CD4-positive, alpha-beta T cell treated with Interleukin-4 for 4 hours (primary cell): Measurements from ENCODE around the gene DNASE1L3.
"Not testable (repeated sequence)": the region's sequence is repeated elsewhere in the genome, so short reads cannot be mapped to it uniquely, and the experiment has no call there.

Source experiments
- DNase-seq: peaks from one replicate; pipeline ENCODE4 v3.0.0-alpha.2; 2020

DNASE1L3 gene

DNA sequence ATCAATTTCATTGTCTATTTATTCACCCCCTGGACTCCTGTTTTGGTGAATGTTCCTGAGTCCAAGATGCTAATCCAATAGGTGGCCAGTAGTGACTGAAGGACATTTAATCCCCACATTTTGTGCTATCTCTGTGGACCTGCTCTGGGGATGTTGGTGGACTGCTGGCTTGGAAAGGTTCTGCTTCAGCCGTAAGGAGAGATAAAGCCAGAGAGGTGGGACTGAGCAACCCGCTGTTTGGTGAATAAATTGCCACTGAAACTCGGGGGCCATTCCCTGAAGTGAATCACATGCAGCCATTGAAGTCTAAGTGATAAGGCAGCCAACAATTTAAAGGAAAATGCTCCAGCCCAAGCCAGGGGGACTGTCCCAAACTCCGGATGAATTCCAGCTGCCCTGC is 25.2 kb upstream of the DNASE1L3 start:
- DNase-seq = no peak

DNA sequence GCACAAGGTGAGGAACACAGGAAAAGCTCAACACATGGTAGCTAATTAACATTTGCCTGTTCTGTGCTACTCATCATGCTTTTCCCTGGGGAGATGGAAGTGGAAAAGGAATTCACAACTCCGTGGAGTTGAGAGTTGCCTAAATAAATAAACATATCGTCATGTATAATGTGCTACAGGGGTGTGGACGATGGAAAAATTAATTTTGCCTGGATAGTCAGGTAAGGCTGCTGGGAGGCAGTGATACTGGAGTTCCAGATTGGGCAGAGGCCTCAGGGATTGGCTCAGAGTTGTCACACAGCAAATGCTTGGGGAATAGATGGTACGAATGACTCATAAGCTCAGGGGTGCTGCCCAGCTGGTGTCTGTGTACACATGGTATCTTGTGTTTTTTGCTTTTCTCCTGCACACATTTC is 23.8 kb upstream of the DNASE1L3 start:
- no peak for DNase-seq

DNA sequence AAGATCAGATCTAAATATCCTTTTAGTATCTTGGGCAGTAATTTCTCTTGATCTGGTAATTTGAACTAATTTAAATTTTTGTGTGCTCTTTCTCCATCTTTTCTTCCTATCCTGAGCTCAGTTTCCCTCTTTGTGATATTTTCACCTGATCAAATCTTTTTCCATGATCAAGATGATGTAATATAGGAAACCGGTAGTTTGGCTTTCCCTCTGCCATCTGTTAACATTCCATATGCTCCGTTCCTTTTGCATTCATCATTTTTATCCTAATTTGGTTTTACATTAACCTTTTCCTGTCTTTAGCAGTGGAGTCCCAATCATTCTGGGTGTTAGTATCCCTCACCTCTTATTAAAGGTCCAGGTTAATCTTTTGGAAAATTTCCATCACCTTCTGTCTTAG is 20.9 kb upstream of the DNASE1L3 start:
- no peak for DNase-seq

DNA sequence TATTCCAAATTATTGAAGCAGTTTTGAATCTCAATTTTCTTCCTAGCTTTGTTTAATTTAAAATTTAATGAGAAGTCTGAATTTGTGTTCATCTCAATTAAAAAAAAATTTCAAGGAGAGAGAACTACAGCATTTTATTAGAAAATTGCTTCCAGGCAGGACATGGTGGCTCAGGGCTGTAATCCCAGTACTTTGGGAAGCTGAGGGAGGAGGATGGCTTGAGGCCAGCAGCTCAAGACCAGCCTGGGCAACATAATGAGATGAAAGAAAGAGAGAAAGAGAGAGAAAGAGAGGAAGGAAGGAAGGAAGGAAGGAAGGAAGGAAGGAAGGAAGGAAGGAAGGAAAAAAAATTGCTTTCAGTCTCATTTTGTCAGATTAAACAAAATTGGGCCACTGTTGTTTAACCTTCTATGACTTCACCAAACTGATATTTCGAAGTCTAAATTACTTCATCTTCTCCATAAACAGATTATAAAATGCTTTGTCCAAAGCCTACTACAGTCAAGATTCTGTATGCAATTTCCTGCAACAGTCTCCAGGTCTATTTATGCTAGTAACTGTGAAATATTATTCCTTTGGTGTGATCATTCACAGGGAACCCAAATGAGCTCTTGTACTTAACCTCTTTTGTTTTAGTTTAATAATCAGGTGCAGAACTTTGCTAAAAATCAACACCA is 20.2 kb upstream of the DNASE1L3 start:
- no peak for DNase-seq

- not testable (repeated sequence) for DNase-seq
Observed at GRCh38 chr3:58227933-58228332, 17.2 kb upstream of the DNASE1L3 start.

DNA sequence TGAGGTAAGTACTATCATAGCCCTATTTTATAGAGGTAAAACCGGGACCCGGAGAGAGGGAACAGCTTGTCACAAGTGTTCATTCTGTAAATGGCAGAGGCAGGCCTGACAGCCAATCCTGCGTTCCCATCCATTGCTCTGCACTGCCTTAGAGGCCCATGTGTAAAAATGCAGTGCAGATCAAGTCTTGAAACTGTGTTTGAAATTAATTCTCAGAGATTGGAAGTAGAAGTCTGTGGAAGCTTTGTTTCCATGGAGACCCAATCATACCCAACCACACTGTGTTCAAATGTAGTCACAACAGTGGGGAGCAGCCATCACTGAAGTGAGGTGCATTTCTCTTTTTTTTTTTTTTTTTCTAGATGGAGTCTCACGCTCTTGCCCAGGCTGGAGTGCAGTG is 13.1 kb upstream of the DNASE1L3 start:
- no peak for DNase-seq

- DNase-seq = no peak
Observed at GRCh38 chr3:58222161-58222724, 11.5 kb upstream of the DNASE1L3 start.

GRCh38 chr3:58218904-58219303 is 8.1 kb upstream of the DNASE1L3 start:
- no peak for DNase-seq

DNA sequence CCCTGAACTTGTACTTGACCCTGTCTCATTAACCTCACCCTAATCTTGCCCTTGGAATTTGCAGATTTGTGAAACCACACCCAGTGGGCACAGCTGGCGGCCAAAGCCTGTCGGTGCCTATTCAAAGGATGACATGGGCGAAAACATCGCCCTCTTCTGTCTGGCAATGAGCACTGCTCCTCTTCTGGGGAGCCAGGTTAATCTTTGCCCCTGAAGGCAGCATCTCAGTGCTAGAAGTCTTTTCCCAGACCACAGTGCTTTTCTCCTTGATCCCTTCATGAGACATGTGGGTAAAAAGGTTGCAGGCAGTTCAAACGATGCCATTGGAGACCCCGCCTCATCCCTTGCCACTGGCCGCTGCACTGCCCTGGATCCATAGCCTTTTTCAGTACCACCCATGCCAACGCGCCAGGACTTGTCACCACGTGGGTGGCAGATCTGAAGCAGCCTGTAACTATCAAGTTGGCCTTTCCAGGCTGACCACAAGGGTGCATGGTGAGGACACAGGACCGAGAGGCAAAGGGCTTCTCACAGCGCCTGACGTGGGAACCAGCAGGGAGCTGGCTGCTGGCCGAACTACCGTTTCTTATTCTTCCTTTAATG is 6.5 kb upstream of the DNASE1L3 start:
- DNase-seq = peak; percentile 58

DNA sequence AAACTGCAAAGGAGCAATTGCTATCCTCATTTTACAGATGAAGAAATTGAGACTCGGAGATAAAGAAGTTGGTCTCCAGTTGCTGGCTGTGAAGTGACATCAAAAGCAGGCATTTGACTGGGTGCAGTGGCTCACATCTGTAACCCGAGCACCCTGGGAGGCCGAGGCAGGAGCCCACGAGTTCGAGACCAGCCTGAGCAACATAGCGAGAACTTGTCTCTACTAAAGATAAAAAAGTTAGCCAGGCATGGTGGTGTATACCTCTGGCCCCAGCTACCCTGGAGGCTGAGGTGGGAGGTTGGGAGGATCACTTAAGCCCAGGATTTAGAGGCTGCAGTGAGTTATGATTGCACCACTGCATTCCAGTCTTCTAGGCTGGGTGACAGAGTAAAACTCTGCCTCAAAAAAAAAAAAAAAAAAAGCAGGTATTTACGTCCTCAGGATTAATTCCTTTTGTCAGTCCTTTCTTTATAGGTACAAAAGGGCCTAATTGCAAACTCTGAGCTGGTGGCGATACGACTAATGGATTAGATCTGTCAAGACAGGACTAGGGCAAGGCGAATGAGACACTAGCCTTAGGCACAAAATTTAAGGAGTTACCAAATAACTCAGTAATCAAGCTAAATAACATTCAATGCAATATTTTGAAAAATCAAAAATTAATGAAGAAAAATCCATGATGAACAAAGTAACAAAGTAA is 5.9 kb upstream of the DNASE1L3 start:
- no peak for DNase-seq

- DNase-seq = no peak
Observed at GRCh38 chr3:58215317-58216025, 4.7 kb upstream of the DNASE1L3 start.

DNA sequence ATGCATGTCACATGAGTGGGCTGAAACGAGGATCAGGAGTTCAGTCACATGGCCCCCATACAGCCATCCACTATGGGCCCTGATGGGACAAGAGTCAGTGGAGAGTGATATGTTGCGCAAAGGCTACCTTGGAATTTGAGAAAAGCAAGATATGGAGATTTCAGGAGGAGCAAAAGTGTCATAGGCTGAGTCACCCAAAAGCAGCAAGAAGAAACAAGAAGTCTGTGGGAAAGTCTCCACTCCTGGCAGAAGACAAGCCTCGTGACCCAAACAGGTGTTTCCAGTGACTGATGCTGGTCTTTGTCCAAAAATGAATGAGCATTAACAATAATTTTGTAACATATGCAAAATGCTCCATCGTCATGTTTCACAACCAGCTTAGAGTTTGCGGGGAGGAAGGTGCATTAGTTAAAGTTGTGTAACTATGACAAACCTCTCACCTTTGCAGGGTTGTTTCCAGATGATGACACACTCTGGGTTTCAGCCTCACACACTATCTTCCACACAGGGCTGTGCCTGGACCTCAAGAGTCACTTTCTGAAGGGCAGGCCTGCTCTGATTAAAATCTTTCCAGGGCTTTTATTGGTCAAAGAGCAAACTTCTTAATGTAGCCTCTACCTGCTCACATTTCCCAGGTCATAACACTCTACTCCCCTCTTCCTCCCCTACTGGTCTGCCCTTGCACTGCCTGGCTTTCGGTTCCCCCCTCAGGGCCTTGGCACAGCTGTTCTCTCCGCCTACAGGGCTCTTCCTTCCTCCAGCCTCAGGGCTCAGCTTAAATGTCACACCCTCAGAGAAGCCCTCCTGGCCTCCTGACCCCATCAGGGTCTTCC is 3.9 kb upstream of the DNASE1L3 start:
- DNase-seq = no peak

GRCh38 chr3:58209933-58210332 is 839 bp downstream of the DNASE1L3 start:
- DNase-seq = no peak

- DNase-seq = no peak
Observed at GRCh38 chr3:58207954-58208353, 2.8 kb downstream of the DNASE1L3 start.

GRCh38 chr3:58206406-58207011 is 4.3 kb downstream of the DNASE1L3 start:
- DNase-seq = no peak

DNA sequence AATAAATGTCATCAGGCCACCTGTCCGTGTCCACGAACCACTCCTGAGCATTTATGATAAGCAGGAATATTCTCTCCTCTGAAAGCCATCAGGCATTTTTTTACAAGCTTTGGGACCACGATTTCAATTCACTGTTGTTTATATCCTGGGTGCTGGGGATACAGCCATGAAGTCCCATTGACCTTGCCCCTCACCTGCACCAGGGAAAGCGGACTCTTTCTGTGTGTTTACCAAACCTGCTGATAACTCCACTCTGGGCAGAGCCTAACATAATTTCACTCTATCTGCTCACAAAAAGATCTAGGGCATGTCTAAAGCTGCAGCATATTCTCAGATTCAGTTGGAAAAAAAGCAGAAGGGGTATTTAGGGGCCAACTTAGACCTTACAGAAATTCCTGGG is 4.8 kb downstream of the DNASE1L3 start:
- no peak for DNase-seq

GRCh38 chr3:58204720-58205119 is 6.1 kb downstream of the DNASE1L3 start:
- DNase-seq = no peak

GRCh38 chr3:58203541-58203940 is 7.2 kb downstream of the DNASE1L3 start:
- no peak for DNase-seq

- no peak for DNase-seq
Observed at GRCh38 chr3:58202917-58203360, 7.8 kb downstream of the DNASE1L3 start.

- DNase-seq = not testable (repeated sequence)
Observed at GRCh38 chr3:58201451-58201850, 9.3 kb downstream of the DNASE1L3 start.

- no peak for DNase-seq
Observed at GRCh38 chr3:58200846-58201355, 9.9 kb downstream of the DNASE1L3 start.
